HG02884 (cell line): ENCODE data around the gene CACTIN.
A peak's percentile ranks its signal among the peaks of the same experiment; 100 is the strongest.
"Not testable (repeated sequence)": the region's sequence is repeated elsewhere in the genome, so short reads cannot be mapped to it uniquely, and the experiment has no call there.

Source experiments
- ATAC-seq: cut with Tn5 transposase; IDR thresholded peaks from one replicate; pipeline ENCODE4 v1.9.1; 2021; ENCODE audit warnings: mild to moderate bottlenecking, moderate library complexity; ENCODE audit not compliant: unreplicated experiment

The CACTIN gene

GRCh38 chr19:3573858-3574637, 52.5 kb downstream of the CACTIN start:
- no peak for ATAC-seq

- peak; percentile 6 for ATAC-seq
Measured at GRCh38 chr19:3573162-3573857, 53.3 kb downstream of the CACTIN start.

DNA sequence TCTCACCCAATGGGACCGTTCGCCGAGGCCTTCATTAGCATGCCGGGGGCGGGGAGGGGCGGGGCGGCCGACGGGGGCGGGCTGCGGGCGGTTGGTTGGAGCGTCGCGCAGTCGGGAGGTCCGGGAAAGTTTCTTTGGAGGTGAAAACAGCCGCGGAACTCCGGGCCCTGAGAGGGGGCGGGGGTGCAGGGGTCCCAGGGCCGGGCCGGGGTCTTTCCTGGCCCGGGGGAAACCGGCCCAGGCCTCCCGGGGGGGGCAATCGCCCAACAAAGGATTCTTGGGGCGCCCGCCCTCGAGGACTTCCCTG, 53.8 kb downstream of the CACTIN start, which contains the start of gene HMG20B:
Gene HMG20B (plus strand): TSS at position 90 of the 307 bp plus-strand sequence. CDS start 366 bp downstream, outside the sequence.
- no peak for ATAC-seq

DNA sequence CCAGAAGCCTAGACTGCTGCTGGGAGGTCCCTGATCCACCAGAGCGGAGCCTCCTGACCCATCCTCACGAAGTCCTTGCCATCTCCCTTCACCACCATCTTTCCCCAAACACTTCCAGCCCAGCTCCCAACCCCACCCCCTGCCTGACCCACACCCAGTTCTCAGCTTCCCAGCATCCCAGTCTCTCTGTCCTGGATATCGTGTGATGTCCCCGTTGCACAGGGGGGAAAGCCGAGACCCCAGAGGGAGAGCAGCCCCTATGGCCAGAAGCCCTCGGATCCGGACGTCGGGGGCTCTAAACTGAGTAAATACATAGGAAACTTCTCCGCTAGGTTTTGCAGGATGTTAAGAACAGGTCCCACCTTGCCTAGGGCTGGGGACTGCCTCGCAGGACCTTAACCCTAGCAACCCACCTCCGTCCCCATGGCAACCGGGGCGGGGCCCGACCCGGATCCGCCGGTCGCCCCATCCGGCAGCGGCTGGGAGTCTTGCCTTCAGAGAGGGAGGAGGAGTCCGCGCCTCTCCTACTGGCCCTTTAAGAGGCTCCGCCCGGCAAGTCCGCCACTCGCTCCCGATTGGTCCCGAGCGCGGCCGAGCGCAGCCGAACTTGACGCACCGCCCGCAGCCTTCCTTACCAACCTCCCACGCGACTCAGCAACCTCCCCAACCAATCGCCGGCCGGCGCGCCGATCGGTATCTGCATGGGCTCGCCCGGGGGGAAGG, 54.3 kb downstream of the CACTIN start:
- ATAC-seq = peak; percentile 81

DNA sequence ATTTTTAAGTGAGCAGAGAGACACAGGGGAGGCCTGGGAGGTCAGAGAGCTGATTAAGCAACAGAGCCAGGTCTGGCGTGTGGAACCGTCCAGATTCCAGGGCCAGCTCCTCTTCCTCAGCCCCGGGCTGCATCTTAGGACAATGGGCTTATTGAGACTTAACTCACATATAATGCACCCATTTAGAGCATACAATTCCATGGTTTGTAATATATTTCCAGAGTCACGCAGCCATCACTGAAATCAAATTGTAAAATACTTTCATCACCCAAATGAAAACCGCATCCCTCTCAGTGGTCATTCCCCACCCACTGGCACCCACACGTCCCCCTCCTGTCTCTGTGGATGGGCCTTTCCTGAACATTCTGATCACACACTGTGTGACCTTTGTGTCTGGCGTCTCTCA, 56.0 kb downstream of the CACTIN start:
- ATAC-seq = no peak

GRCh38 chr19:3570042-3570441, 56.5 kb downstream of the CACTIN start:
- ATAC-seq = not testable (repeated sequence)

- ATAC-seq = no peak
Measured at GRCh38 chr19:3565139-3565538, 61.5 kb downstream of the CACTIN start.

DNA sequence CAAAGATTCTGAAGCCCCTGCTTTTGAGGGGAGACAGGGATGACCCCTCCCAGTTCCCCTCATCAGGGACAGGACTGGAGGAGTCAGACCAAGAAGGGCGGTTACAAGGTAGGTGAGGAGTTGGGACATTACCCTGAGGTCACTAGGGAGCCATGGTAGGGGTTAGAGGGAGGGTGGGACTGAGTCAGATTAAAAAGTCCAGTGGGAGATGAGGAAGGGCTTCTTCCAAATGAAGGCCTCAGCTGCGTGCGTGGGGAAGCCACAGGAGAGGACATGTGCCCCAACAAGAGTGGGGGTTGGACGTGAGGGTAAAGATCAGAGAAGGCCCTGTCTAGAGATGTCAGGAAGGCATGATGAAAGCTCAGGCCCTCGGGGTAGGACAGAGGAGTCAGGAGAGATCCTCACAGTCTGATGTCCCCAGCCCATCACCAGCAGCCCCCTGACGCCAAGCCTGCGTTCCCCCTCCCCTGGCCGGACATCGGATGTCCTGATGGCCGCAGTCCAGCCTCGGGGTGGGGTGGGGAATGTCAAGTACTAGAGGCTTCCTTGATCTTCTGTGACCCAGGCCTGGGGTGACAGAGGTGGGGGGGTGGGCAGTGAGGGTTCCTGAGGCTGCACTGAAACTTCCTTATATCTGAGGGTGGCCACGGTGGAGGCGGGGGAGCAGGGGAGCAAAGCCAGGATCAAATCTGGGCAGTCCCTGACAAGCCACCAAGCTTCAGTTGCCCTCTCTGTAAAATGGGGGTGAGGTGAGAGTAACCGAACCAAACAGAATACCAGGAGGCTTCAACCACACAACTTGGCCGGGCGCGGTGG, 62.7 kb downstream of the CACTIN start:
- ATAC-seq = no peak
